Measurements from ENCODE around the gene TNRC6C.

Gene TNRC6C

GRCh38 chr17:78007647-78008046, 49.1 kb downstream of the TNRC6C start:
- no peak for TF ChIP-seq CTCF (conservative IDR thresholded peaks at IDR 0.05; ENCODE audit: control insufficient read depth, insufficient read depth, low read depth, low read length)
- H3K4me3 ChIP-seq (ENCODE audit: control insufficient read depth, low read depth, low read length) = no peak overlapping the region
- DNase-seq (ENCODE audit: low read depth) = no peak

- no peak overlapping the region for H3K4me3 ChIP-seq (ENCODE audit: control insufficient read depth, low read depth, low read length)
- no peak for TF ChIP-seq CTCF (conservative IDR thresholded peaks at IDR 0.05; ENCODE audit: control insufficient read depth, insufficient read depth, low read depth, low read length)
- DNase-seq (ENCODE audit: low read depth) = no peak
These were observed 52.3 kb downstream of the TNRC6C start for GRCh38 chr17:78010759-78011158.

- TF ChIP-seq CTCF (conservative IDR thresholded peaks at IDR 0.05; ENCODE audit: control insufficient read depth, insufficient read depth, low read depth, low read length) = no peak
- no peak for DNase-seq (ENCODE audit: low read depth)
- H3K4me3 ChIP-seq (ENCODE audit: control insufficient read depth, low read depth, low read length) = no peak overlapping the region
These were observed 53.9 kb downstream of the TNRC6C start for GRCh38 chr17:78012428-78012827.

GRCh38 chr17:78013683-78014467, 55.4 kb downstream of the TNRC6C start:
- TF ChIP-seq CTCF (conservative IDR thresholded peaks at IDR 0.05; ENCODE audit: control insufficient read depth, insufficient read depth, low read depth, low read length) = peak; percentile 91
- peak; percentile 80 for DNase-seq (ENCODE audit: low read depth)
- no peak overlapping the region for H3K4me3 ChIP-seq (ENCODE audit: control insufficient read depth, low read depth, low read length)

- no peak overlapping the region for H3K4me3 ChIP-seq (ENCODE audit: control insufficient read depth, low read depth, low read length)
- DNase-seq (ENCODE audit: low read depth) = no peak
- TF ChIP-seq CTCF (conservative IDR thresholded peaks at IDR 0.05; ENCODE audit: control insufficient read depth, insufficient read depth, low read depth, low read length) = no peak
These were observed 56.1 kb downstream of the TNRC6C start for GRCh38 chr17:78014646-78015045.

GRCh38 chr17:78016852-78017251, 58.3 kb downstream of the TNRC6C start:
- no peak for TF ChIP-seq CTCF (conservative IDR thresholded peaks at IDR 0.05; ENCODE audit: control insufficient read depth, insufficient read depth, low read depth, low read length)
- no peak overlapping the region for H3K4me3 ChIP-seq (ENCODE audit: control insufficient read depth, low read depth, low read length)
- no peak for DNase-seq (ENCODE audit: low read depth)
